Vagina (tissue), 2 donors: Measurements from ENCODE around the gene HES4.

Source experiments
- POLR2A ChIP-seq, 2 donors: fragments of 450-650 bp; IDR thresholded peaks; one replicate each; pipeline ENCODE4 v1.6.1; 2017; ENCODE audit warnings: antibody characterized with exemption in 2 of 2, mild to moderate bottlenecking in 2 of 2, moderate library complexity in 2 of 2
- POLR2AphosphoS5 ChIP-seq, 2 donors: sonication (generic); formaldehyde crosslinking; IDR thresholded peaks; one replicate each; pipeline ENCODE4 v1.9.0; 2017; ENCODE audit warnings: antibody characterized with exemption in 2 of 2, mild to moderate bottlenecking in 2 of 2, low read depth in 1 of 2; ENCODE audit not compliant: insufficient read depth in 1 of 2

DNA sequence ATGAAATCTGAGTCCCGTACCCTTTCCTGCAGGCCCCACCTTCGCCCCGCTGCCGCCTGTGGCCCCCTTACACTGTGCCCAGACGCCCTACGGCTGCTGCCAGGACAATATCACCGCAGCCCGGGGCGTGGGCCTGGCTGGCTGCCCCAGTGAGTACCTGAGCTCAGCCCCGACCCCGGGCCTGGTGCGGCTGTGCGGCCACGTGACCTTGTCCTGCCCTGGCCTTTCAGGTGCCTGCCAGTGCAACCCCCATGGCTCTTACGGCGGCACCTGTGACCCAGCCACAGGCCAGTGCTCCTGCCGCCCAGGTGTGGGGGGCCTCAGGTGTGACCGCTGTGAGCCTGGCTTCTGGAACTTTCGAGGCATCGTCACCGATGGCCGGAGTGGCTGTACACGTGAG lies 45.2 kb upstream of the HES4 start:
- TF ChIP-seq POLR2A (IDR thresholded peaks at IDR 0.05) (no peak), POLR2AphosphoS5 (IDR thresholded peaks at IDR 0.05; ENCODE audit: insufficient read depth in 1 of 2, low read depth in 1 of 2) (no peak)
